HCT116 (cell line): ENCODE data around the gene WDR43. TPM values are rescaled to one million over a fixed set of nuclear protein-coding genes. Genes with fewer than 3 reads are reported as not detected.

Experiments
- ATAC-seq: fragments of 200-7000 bp; cut with Tn5 transposase; 2 replicates; pipeline ENCODE4 v1.9.1; 2020; ENCODE audit warnings: mild to moderate bottlenecking, moderate library complexity
- BruUV-seq: library from RNA; stranded (reverse); fragments of 400-500 nt; replicated peaks from 2 replicates; lab custom pipeline; 2021; lab: Mats Ljungman, UMichigan
- CTCF ChIA-PET: fragments of 300-600 bp; sonication (Branson Sonifier 250); formaldehyde crosslinking; loops from one replicate; lab custom pipeline; 2021; ENCODE audit warnings: antibody characterized with exemption; lab: Charles Lee
- POLR2A ChIA-PET: fragments of 300-600, 350-600 bp; sonication (Branson Sonifier 250); formaldehyde crosslinking; loops from one replicate; lab custom pipeline; 2021; ENCODE audit warnings: antibody characterized with exemption; lab: Charles Lee
- RAD21 ChIA-PET, 2 experiments: fragments of 300-600 bp; sonication (Branson Sonifier 250); formaldehyde crosslinking; loops; one replicate each; lab custom pipeline; 2023; ENCODE audit warnings: low total read pairs in 2 of 2; ENCODE audit not compliant: uncharacterized antibody in 2 of 2, unreplicated experiment in 2 of 2, low non-redundant PET in 1 of 2; lab: Charles Lee
- DNase-seq: peaks from one replicate; pipeline ENCODE4 v3.0.0-alpha.2; 2010; ENCODE audit warnings: low read depth, low spot score
- H2AFZ ChIP-seq: fragments of 200-600 bp; shearing (Covaris generic), sonication (generic); 2 replicates; pipeline ENCODE4 v1.6.1; 2017; ENCODE audit warnings: low read depth, mixed run types, mixed read lengths, antibody characterized with exemption, low read length; ENCODE audit not compliant: poor library complexity, severe bottlenecking
- H3K27ac ChIP-seq: 2 replicates; pipeline ENCODE4 v1.5.1; 2012; ENCODE audit warnings: low read depth, low read length
- H3K27me3 ChIP-seq: fragments of 200-600 bp; sonication (generic); 2 replicates; pipeline ENCODE4 v1.6.1; 2016; ENCODE audit warnings: mixed run types, low read length, mixed read lengths; ENCODE audit not compliant: insufficient read depth
- H3K36me3 ChIP-seq, 2 experiments: fragments of 200-500 bp in 1 of 2; fragments of 200-600 bp in 1 of 2; sonication (Bioruptor generic) in 1 of 2; sonication (generic) in 1 of 2; 2 replicates each; pipeline versions ENCODE4 v1.5.1 to v1.6.1; 2014 to 2016; ENCODE audit warnings: low read length in 2 of 2, inconsistent platforms in 1 of 2, mixed read lengths in 1 of 2, mixed run types in 1 of 2; ENCODE audit not compliant: insufficient read depth in 2 of 2, control insufficient read depth in 1 of 2
- H3K4me1 ChIP-seq, 2 experiments: fragments of 200-600 bp in 1 of 2; sonication (generic) in 1 of 2; 2 replicates each; pipeline versions ENCODE4 v1.5.1 to v1.6.1; 2012 to 2017; ENCODE audit warnings: low read length in 2 of 2, inconsistent platforms in 1 of 2, mild to moderate bottlenecking in 1 of 2, mixed read lengths in 1 of 2, mixed run types in 1 of 2, moderate library complexity in 1 of 2; ENCODE audit not compliant: insufficient read depth in 2 of 2, control insufficient read depth in 1 of 2
- H3K4me2 ChIP-seq: fragments of 200-600 bp; sonication (generic); 2 replicates; pipeline ENCODE4 v1.6.1; 2017; ENCODE audit warnings: mixed run types, low read length, mixed read lengths
- H3K4me3 ChIP-seq, 2 experiments: fragments of 200-600 bp in 1 of 2; sonication (generic) in 1 of 2; replicated peaks in 1 of 2; 2 replicates each; pipeline ENCODE4 v1.5.1; 2011 to 2016; ENCODE audit warnings: low read length in 2 of 2, control low read depth in 1 of 2, low read depth in 1 of 2, mild to moderate bottlenecking in 1 of 2, mixed read lengths in 1 of 2, mixed run types in 1 of 2
- H3K79me2 ChIP-seq: fragments of 200-600 bp; sonication (generic); 2 replicates; pipeline ENCODE4 v1.6.1; 2017; ENCODE audit warnings: mild to moderate bottlenecking, mixed run types, low read length, moderate library complexity, mixed read lengths; ENCODE audit not compliant: insufficient read depth
- H3K9ac ChIP-seq: fragments of 200-600 bp; sonication (generic); 2 replicates; pipeline ENCODE4 v1.6.1; 2016; ENCODE audit warnings: low read length, mixed read lengths
- H3K9me2 ChIP-seq: fragments of 200-600 bp; sonication (generic), shearing (Covaris generic); 2 replicates; pipeline ENCODE4 v1.6.1; 2017; ENCODE audit warnings: mixed run types, mild to moderate bottlenecking, moderate library complexity; ENCODE audit not compliant: insufficient read depth
- H3K9me3 ChIP-seq, 2 experiments: fragments of 200-500 bp in 1 of 2; fragments of 200-600 bp in 1 of 2; sonication (Bioruptor generic) in 1 of 2; sonication (generic) in 1 of 2; 2 replicates each; pipeline ENCODE4 v1.6.1; 2014 to 2017; ENCODE audit warnings: low read length in 2 of 2, mixed read lengths in 2 of 2, inconsistent platforms in 1 of 2, low read depth in 1 of 2, mild to moderate bottlenecking in 1 of 2, mixed run types in 1 of 2, moderate library complexity in 1 of 2; ENCODE audit not compliant: control insufficient read depth in 1 of 2, insufficient read depth in 1 of 2
- H4K20me1 ChIP-seq: fragments of 200-600 bp; sonication (generic), shearing (Covaris generic); 2 replicates; pipeline ENCODE4 v1.6.1; 2017; ENCODE audit warnings: mixed run types, mild to moderate bottlenecking, moderate library complexity; ENCODE audit not compliant: insufficient read depth
- CBX3 ChIP-seq: IDR thresholded peaks from 2 replicates; pipeline ENCODE4 v1.6.1; 2012; ENCODE audit warnings: low read depth
- CEBPB ChIP-seq: IDR thresholded peaks from 2 replicates; pipeline ENCODE4 v1.6.1; 2012; ENCODE audit warnings: low read depth
- CTCF ChIP-seq, 3 experiments: fragments of 200-600 bp in 1 of 3; sonication (generic) in 1 of 3; IDR thresholded peaks in 2 of 3; conservative IDR thresholded peaks in 1 of 3; 2 replicates each; pipeline ENCODE4 v1.5.1; 2012 to 2017; ENCODE audit warnings: low read depth in 2 of 3, low read length in 2 of 3, antibody characterized with exemption in 1 of 3, borderline replicate concordance in 1 of 3, control low read depth in 1 of 3, mild to moderate bottlenecking in 1 of 3, mixed read lengths in 1 of 3, mixed run types in 1 of 3, moderate library complexity in 1 of 3; ENCODE audit not compliant: insufficient read depth in 1 of 3
- ELF1 ChIP-seq: IDR thresholded peaks from 2 replicates; pipeline ENCODE4 v1.6.1; 2012; ENCODE audit warnings: low read depth, borderline replicate concordance
- FOSL1 ChIP-seq: IDR thresholded peaks from 2 replicates; pipeline ENCODE4 v1.6.1; 2012; ENCODE audit warnings: low read depth
- JUND ChIP-seq: IDR thresholded peaks from 2 replicates; pipeline ENCODE4 v1.6.1; 2012
- POLR2A ChIP-seq: IDR thresholded peaks from 2 replicates; pipeline ENCODE4 v1.7.0; 2011; ENCODE audit warnings: borderline replicate concordance; ENCODE audit not compliant: insufficient read depth, insufficient read length; ENCODE audit errors: extremely low read depth
- SIN3A ChIP-seq: IDR thresholded peaks from 2 replicates; pipeline ENCODE4 v1.6.1; 2012; ENCODE audit warnings: low read depth
- SRF ChIP-seq: IDR thresholded peaks from 2 replicates; pipeline ENCODE4 v1.6.1; 2012; ENCODE audit warnings: low read depth
- ZFX ChIP-seq: fragments of 450-650 bp; IDR thresholded peaks from 2 replicates; pipeline ENCODE4 v1.6.1; 2017
- intact Hi-C: fragments of 100-400 bp; cut with micrococcal nuclease; formaldehyde crosslinking; loops from 2 replicates; pipeline ENCODE4 v1.10.0; 2022
- total RNA-seq: library from RNA; stranded (reverse); gene quantifications from one replicate; pipeline ENCODE4 v1.2.1, GENCODE V29; 2021; ENCODE audit not compliant: unreplicated experiment
- TF ChIP-seq, protein P1 (sequence below): IDR thresholded peaks from 2 replicates; pipeline ENCODE4 v1.6.1; 2011; ENCODE audit warnings: mild to moderate bottlenecking, low read length, moderate library complexity; ENCODE audit not compliant: insufficient replicate concordance; ENCODE audit errors: extremely low read depth

WDR43 gene
- total RNA-seq, 1 experiment from 2014 or later: 119 TPM

DNA sequence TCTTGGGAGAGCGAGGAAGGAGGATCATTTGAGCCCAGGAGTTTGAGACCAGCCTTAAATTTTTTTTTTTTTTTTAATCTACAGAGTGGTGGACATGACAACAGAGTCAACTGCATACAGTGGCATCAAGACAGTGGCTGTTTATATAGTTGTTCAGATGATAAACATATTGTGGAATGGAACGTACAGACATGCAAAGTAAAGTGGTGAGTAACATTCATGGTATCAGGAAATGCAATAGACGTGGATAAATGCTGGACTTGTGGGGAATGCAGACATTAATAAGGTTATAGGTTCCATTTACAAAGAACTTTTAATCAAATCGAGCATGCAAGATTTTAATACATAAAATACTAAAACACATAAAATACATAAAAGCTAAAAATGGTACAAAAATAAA, 11.9 kb downstream of the WDR43 start:
- Histone ChIP-seq H2AFZ (no peak overlapping the region), H3K4me1 (no peaks in the 10 kb centered on the region), H3K27ac (no peak overlapping the region), H3K4me3 (no peak overlapping the region), H3K9me2 (no peaks in the 10 kb centered on the region), H3K9ac (no peak overlapping the region), H3K9me3 (no peaks in the 10 kb centered on the region), H3K79me2 (peaks cover 100% of the 10 kb centered on the region), H3K36me3 (peaks cover 44 to 68% of the 10 kb centered on the region in 2 experiments), H4K20me1 (peaks cover 67% of the 10 kb centered on the region), H3K27me3 (no peaks in the 10 kb centered on the region), H3K4me2 (no peak overlapping the region)
- intact Hi-C loops: no loop called here
- ChIA-PET POLR2A (no interaction called here), CTCF (no interaction called here), RAD21 (no interaction called here)
- DNase-seq (no peak), ATAC-seq (no peak)
- no peak for TF ChIP-seq SRF
- BruUV-seq: TSS peak; percentile 0

- Histone ChIP-seq H4K20me1 (peaks cover 63% of the 10 kb centered on the region), H2AFZ (no peak overlapping the region), H3K9me3 (no peaks in the 10 kb centered on the region), H3K4me3 (no peak overlapping the region), H3K27ac (no peak overlapping the region), H3K4me2 (no peak overlapping the region), H3K9me2 (no peaks in the 10 kb centered on the region), H3K79me2 (peaks cover 100% of the 10 kb centered on the region), H3K27me3 (no peaks in the 10 kb centered on the region)
- ChIA-PET RAD21 (no interaction called here), POLR2A (no interaction called here), CTCF (no interaction called here)
- ATAC-seq (no peak), DNase-seq (no peak)
- BruUV-seq: no TSS peak
- intact Hi-C loops: no loop called here
- no peak for TF ChIP-seq SIN3A
- no peak for TF ChIP-seq ELF1
- TF ChIP-seq FOSL1: no peak
- TF ChIP-seq, protein P1, sequence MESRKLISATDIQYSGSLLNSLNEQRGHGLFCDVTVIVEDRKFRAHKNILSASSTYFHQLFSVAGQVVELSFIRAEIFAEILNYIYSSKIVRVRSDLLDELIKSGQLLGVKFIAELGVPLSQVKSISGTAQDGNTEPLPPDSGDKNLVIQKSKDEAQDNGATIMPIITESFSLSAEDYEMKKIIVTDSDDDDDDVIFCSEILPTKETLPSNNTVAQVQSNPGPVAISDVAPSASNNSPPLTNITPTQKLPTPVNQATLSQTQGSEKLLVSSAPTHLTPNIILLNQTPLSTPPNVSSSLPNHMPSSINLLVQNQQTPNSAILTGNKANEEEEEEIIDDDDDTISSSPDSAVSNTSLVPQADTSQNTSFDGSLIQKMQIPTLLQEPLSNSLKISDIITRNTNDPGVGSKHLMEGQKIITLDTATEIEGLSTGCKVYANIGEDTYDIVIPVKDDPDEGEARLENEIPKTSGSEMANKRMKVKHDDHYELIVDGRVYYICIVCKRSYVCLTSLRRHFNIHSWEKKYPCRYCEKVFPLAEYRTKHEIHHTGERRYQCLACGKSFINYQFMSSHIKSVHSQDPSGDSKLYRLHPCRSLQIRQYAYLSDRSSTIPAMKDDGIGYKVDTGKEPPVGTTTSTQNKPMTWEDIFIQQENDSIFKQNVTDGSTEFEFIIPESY: no peak
- TF ChIP-seq SRF: no peak
- TF ChIP-seq ZFX: no peak
- no peak for TF ChIP-seq CTCF (IDR thresholded peaks at IDR 0.05 in 2 of 3, conservative IDR thresholded peaks at IDR 0.05 in 1 of 3; ENCODE audit: borderline replicate concordance in 1 of 3, insufficient read depth in 1 of 3, low read depth in 2 of 3, low read length in 2 of 3)
- TF ChIP-seq JUND: no peak
- no peak for TF ChIP-seq CEBPB
- TF ChIP-seq POLR2A: no peak
- TF ChIP-seq CBX3: no peak
- TF ChIP-seq, all 23 proteins: peak for 0
- H3K36me3 ChIP-seq: peaks cover 47 to 69% of the 10 kb centered on the region in 2 experiments
- no peaks in the 10 kb centered on the region for H3K4me1 ChIP-seq
- no peak overlapping the region for H3K9ac ChIP-seq
Measured at GRCh38 chr2:28906821-28907220, 12.4 kb downstream of the WDR43 start.
